Spleen (tissue), 11 donors: Measurements from ENCODE around the gene ERICH6B. TPM values are rescaled to one million over a fixed set of nuclear protein-coding genes. Genes with fewer than 3 reads are reported as not detected.

Source experiments
- DNase-seq: peaks from one replicate; pipeline ENCODE4 v3.0.0-alpha.2; 2020
- H3K27ac ChIP-seq, 8 donors: fragments of 200-600 bp; sonication (generic) in 7 of 8; 1 replicate in 4 of 8; 2 replicates in 4 of 8; pipeline versions ENCODE4 v1.5.0 to v1.8.0; 2016 to 2021; ENCODE audit warnings: inconsistent platforms in 4 of 8, mild to moderate bottlenecking in 4 of 8, moderate library complexity in 1 of 8
- H3K27me3 ChIP-seq, 7 donors: fragments of 200-600 bp; sonication (generic) in 6 of 7; replicated peaks in 1 of 7; 1 replicate in 4 of 7; 2 replicates in 3 of 7; pipeline versions ENCODE4 v1.5.0 to v1.8.0; 2016 to 2021; ENCODE audit warnings: inconsistent platforms in 3 of 7, mild to moderate bottlenecking in 1 of 7
- H3K36me3 ChIP-seq, 6 donors: fragments of 200-600 bp; sonication (generic) in 5 of 6; 1 replicate in 4 of 6; 2 replicates in 2 of 6; pipeline versions ENCODE4 v1.5.0 to v1.8.0; 2016 to 2021; ENCODE audit warnings: inconsistent platforms in 2 of 6
- H3K4me1 ChIP-seq, 6 donors: fragments of 200-600 bp; sonication (generic) in 5 of 6; 1 replicate in 3 of 6; 2 replicates in 3 of 6; pipeline versions ENCODE4 v1.5.0 to v1.8.0; 2016 to 2021; ENCODE audit warnings: inconsistent platforms in 3 of 6
- H3K4me3 ChIP-seq, 8 donors: fragments of 200-600 bp; sonication (generic) in 7 of 8; 1 replicate in 4 of 8; 2 replicates in 4 of 8; pipeline versions ENCODE4 v1.5.0 to v1.8.0; 2016 to 2021; ENCODE audit warnings: inconsistent platforms in 4 of 8, mild to moderate bottlenecking in 4 of 8, moderate library complexity in 2 of 8
- H3K9me3 ChIP-seq, 8 donors: fragments of 200-600 bp; sonication (generic) in 7 of 8; 1 replicate in 4 of 8; 2 replicates in 4 of 8; pipeline versions ENCODE4 v1.5.0 to v1.8.0; 2016 to 2021; ENCODE audit warnings: inconsistent platforms in 4 of 8
- POLR2A ChIP-seq, 3 donors: fragments of 450-650 bp; IDR thresholded peaks; one replicate each; pipeline ENCODE4 v1.5.1; 2017; ENCODE audit warnings: antibody characterized with exemption in 3 of 3, mild to moderate bottlenecking in 1 of 3
- POLR2AphosphoS5 ChIP-seq, 3 donors: sonication (generic); formaldehyde crosslinking; IDR thresholded peaks; one replicate each; pipeline ENCODE4 v1.5.1; 2017; ENCODE audit warnings: antibody characterized with exemption in 3 of 3
- WGBS, 5 donors: extraction: QIAGEN DNeasy Blood & Tissue Kit in 3 of 5; methylation state at CpG; one replicate each; pipeline versions ENCODE4 v1.1.5 to v1.1.7; 2013 to 2018; 5-methylcytosine and 5-hydroxymethylcytosine counted together
- intact Hi-C: fragments of 100-400 bp; cut with DNase I; formaldehyde crosslinking; loops from one replicate; pipeline ENCODE4 v1.15.0; 2023; ENCODE audit warnings: low total_unique reads
- polyA plus RNA-seq, 3 donors: library from polyadenylated mRNA; stranded (reverse); fragments of 200-250 nt; gene quantifications; one replicate each; pipeline ENCODE4 v1.2.1, GENCODE V29; 2013
- total RNA-seq, 7 donors: library from RNA; depleted of rRNA in 3 of 7; stranded (reverse); fragments of >200 nt in 3 of 7; fragmentation: NEBNext Ultra II Directional in 4 of 7; extraction: Animal tissue kit (Norgen Biotek cat#: 25700) in 4 of 7; gene quantifications; one replicate each; pipeline versions ENCODE4 v1.1.0 to v1.2.1, GENCODE V29; 2016 to 2021
- TF ChIP-seq, protein P1 (sequence below), 11 experiments: fragments of 200-600 bp in 7 of 11; fragments of 450-650 bp in 4 of 11; sonication (generic) in 4 of 11; IDR thresholded peaks in 8 of 11; conservative IDR thresholded peaks in 3 of 11; 1 replicate in 7 of 11; 2 replicates in 4 of 11; pipeline versions ENCODE4 v1.4.0 to v1.8.0; 2016 to 2021; ENCODE audit warnings: antibody characterized with exemption in 11 of 11, inconsistent platforms in 4 of 11, mild to moderate bottlenecking in 1 of 11
- donor health status: healthy with polysubstance abuse.
- donor health status: DM: no; HTN: no; CAD: no; lungs with moderate emphysema.
- donor health status: DM: no; HTN: no; CAD: no.
- donor health status: Bipolar disorder and iron deficiency.
- donor health status: healthy.
- donor health status: DM: no; HTN: no; CAD: no.
- donor health status: DM: yes; HTN: yes; CAD: no.

Gene ERICH6B
- total and polyA plus RNA-seq, 10 donors = not detected

GRCh38 chr13:45630791-45631190 is 15.3 kb upstream of the ERICH6B start:
- peaks cover 0 to 6% (median 0%) of the 10 kb centered on the region in 7 donors for H3K27me3 ChIP-seq
- intact Hi-C loops = no loop called here
- WGBS, 5 donors = 78 to 84% (median 80%) methylated on average over 7 of the region's 7 CpGs

DNA sequence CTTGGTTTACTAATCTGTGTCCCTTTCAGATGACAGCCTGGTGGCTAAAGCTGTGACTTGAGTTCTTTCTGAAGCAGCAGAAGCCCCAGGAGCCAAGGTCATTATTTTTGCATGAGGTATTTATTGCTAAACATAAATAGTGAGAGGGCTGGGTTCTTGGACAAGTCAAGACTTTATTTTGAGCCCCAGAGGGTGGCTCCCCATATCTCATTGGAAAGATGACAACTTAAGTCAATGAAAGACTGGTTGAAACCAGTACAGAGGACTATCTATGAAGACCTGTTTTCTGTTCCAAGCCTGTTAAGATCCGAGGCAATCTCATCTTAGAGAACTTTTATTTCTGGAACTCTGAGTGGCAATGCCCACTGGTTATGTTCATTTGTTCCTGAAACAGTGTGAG is 14.4 kb upstream of the ERICH6B start:
- WGBS, 5 donors = 80 to 91% (median 89%) methylated on average over 1 of the region's 1 CpG

More at GRCh38 chr13:45630791-45631190, 15.3 kb upstream of the ERICH6B start:
- H3K4me3 ChIP-seq = no peak overlapping the region
- no peak for DNase-seq
- no peak overlapping the region for H3K27ac ChIP-seq
- H3K4me1 ChIP-seq = no peaks in the 10 kb centered on the region
- H3K9me3 ChIP-seq = no peaks in the 10 kb centered on the region
- TF ChIP-seq POLR2A (IDR thresholded peaks at IDR 0.05) = no peak
- TF ChIP-seq, protein P1, sequence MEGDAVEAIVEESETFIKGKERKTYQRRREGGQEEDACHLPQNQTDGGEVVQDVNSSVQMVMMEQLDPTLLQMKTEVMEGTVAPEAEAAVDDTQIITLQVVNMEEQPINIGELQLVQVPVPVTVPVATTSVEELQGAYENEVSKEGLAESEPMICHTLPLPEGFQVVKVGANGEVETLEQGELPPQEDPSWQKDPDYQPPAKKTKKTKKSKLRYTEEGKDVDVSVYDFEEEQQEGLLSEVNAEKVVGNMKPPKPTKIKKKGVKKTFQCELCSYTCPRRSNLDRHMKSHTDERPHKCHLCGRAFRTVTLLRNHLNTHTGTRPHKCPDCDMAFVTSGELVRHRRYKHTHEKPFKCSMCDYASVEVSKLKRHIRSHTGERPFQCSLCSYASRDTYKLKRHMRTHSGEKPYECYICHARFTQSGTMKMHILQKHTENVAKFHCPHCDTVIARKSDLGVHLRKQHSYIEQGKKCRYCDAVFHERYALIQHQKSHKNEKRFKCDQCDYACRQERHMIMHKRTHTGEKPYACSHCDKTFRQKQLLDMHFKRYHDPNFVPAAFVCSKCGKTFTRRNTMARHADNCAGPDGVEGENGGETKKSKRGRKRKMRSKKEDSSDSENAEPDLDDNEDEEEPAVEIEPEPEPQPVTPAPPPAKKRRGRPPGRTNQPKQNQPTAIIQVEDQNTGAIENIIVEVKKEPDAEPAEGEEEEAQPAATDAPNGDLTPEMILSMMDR (IDR thresholded peaks at IDR 0.05 in 8 of 11, conservative IDR thresholded peaks at IDR 0.05 in 3 of 11) = no peak
- no peak for TF ChIP-seq POLR2AphosphoS5 (IDR thresholded peaks at IDR 0.05)
- H3K36me3 ChIP-seq = no peaks in the 10 kb centered on the region

DNA sequence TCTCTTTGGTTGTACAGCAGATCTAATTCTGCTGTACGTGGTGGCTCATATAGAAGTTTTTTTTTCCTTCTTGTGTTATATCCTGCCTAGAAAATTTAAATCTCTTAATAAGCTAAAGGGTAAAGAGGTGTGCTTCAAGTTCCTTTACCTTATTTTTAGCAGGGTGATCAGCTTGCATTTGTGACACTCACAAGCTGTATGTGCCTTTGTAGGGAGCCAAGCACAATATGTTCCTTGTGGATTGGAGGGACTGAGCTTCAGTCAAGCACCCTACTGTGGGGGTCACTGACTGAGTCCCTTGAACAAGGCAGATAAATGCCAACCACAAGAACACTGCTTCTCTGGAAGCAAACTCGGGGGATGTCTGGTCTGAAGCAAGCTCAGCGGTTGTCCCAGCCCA is 12.6 kb upstream of the ERICH6B start:
- H3K9me3 ChIP-seq = no peaks in the 10 kb centered on the region
- DNase-seq = no peak
- no peak overlapping the region for H3K27ac ChIP-seq
- intact Hi-C loops = no loop called here
- no peaks in the 10 kb centered on the region for H3K4me1 ChIP-seq
- 80 to 95% (median 87%) methylated on average over 3 of the region's 3 CpGs for whole genome bisulfite sequencing, 5 donors
- H3K4me3 ChIP-seq = no peak overlapping the region
- TF ChIP-seq POLR2A (IDR thresholded peaks at IDR 0.05) = no peak
- TF ChIP-seq, protein P1 (IDR thresholded peaks at IDR 0.05 in 8 of 11, conservative IDR thresholded peaks at IDR 0.05 in 3 of 11) = no peak
- no peak for TF ChIP-seq POLR2AphosphoS5 (IDR thresholded peaks at IDR 0.05)
- no peaks in the 10 kb centered on the region for H3K36me3 ChIP-seq
- H3K27me3 ChIP-seq = peaks cover 0 to 13% (median 3%) of the 10 kb centered on the region in 7 donors

More for the DNA sequence above, 14.4 kb upstream of the ERICH6B start:
- H3K27me3 ChIP-seq = peaks cover 0 to 8% (median 0%) of the 10 kb centered on the region in 7 donors
- no peaks in the 10 kb centered on the region for H3K36me3 ChIP-seq
- H3K27ac ChIP-seq = no peak overlapping the region
- no peak overlapping the region for H3K4me3 ChIP-seq
- H3K9me3 ChIP-seq = no peaks in the 10 kb centered on the region
- intact Hi-C loops = no loop called here
- TF ChIP-seq POLR2AphosphoS5 (IDR thresholded peaks at IDR 0.05) = no peak
- TF ChIP-seq, protein P1 (IDR thresholded peaks at IDR 0.05 in 8 of 11, conservative IDR thresholded peaks at IDR 0.05 in 3 of 11) = no peak
- TF ChIP-seq POLR2A (IDR thresholded peaks at IDR 0.05) = no peak
- no peaks in the 10 kb centered on the region for H3K4me1 ChIP-seq
- no peak for DNase-seq

GRCh38 chr13:45627656-45628055 is 12.1 kb upstream of the ERICH6B start:
- Histone ChIP-seq H3K27ac (no peak overlapping the region), H3K4me1 (no peaks in the 10 kb centered on the region), H3K9me3 (no peaks in the 10 kb centered on the region), H3K4me3 (no peak overlapping the region), H3K27me3 (peaks cover 0 to 17% (median 6%) of the 10 kb centered on the region in 7 donors), H3K36me3 (no peaks in the 10 kb centered on the region)
- WGBS, 5 donors = 79 to 91% (median 90%) methylated on average over 1 of the region's 1 CpG
- intact Hi-C loops = no loop called here
- TF ChIP-seq, protein P1 (IDR thresholded peaks at IDR 0.05 in 8 of 11, conservative IDR thresholded peaks at IDR 0.05 in 3 of 11) = no peak
- TF ChIP-seq POLR2AphosphoS5 (IDR thresholded peaks at IDR 0.05) = no peak
- TF ChIP-seq POLR2A (IDR thresholded peaks at IDR 0.05) = no peak
- no peak for DNase-seq
